Measurements from ENCODE around the gene GTF2H2C. TPM values are rescaled to one million over a fixed set of nuclear protein-coding genes. Genes with fewer than 3 reads are reported as not detected.

GTF2H2C gene
- total and polyA plus RNA-seq, 2 of the 8 experiments (the other 6 are each of a cell fraction or from before 2014, with no cell fraction given), result 20.8 to 45.1 TPM

GRCh38 chr5:69527128-69527770 is 32.7 kb upstream of the GTF2H2C start:
- Histone ChIP-seq H2BK12ac (ENCODE audit: low read depth, low read length) (no peak overlapping the region), H3K14ac (ENCODE audit: insufficient read length) (no peak overlapping the region), H3K4me2 (ENCODE audit: insufficient read depth in 1 of 2, low read depth in 2 of 2, low read length in 2 of 2) (peak overlapping the region in 1 of 2 experiments; percentile 41; a peak in 1 of 4 replicates), H3K4ac (replicated peaks; ENCODE audit: insufficient read length, low read depth, low read length) (no peak overlapping the region), H3K4me3 (ENCODE audit: extremely low read depth in 1 of 4, insufficient read depth in 2 of 4, low read depth in 3 of 4, low read length in 4 of 4) (no peak overlapping the region), H3K23me2 (ENCODE audit: low read depth, low read length) (no peaks in the 10 kb centered on the region), H2BK15ac (ENCODE audit: low read length) (no peak overlapping the region), H3K9me3 (ENCODE audit: insufficient read depth in 2 of 2, low read depth in 1 of 2, low read length in 1 of 2) (no peaks in the 10 kb centered on the region), H3K4me1 (replicated peaks in 1 of 4; ENCODE audit: control insufficient read depth in 3 of 4, insufficient read depth in 4 of 4, low read length in 3 of 4) (peaks cover 0 to 8% (median 2%) of the 10 kb centered on the region in 4 experiments; a peak in 2 of 7 replicates), H3K79me2 (ENCODE audit: control insufficient read depth in 1 of 2, insufficient read depth in 2 of 2, low read length in 2 of 2) (peaks cover 0 to 10% of the 10 kb centered on the region in 2 experiments; a peak in 1 of 4 replicates), H3K56ac (replicated peaks; ENCODE audit: insufficient read length, low read depth, low read length) (no peak overlapping the region), H4K20me1 (replicated peaks in 1 of 2; ENCODE audit: control insufficient read depth in 1 of 2, insufficient read depth in 2 of 2, low read length in 2 of 2) (peaks cover 2% of the 10 kb centered on the region in 2 experiments), H2AFZ (ENCODE audit: low read length) (no peak overlapping the region), H2BK20ac (ENCODE audit: low read length) (no peak overlapping the region), H3K23ac (ENCODE audit: insufficient read length) (no peak overlapping the region), H3K27ac (ENCODE audit: low read depth, low read length) (no peak overlapping the region), H4K5ac (ENCODE audit: insufficient read length, low read depth, low read length) (no peak overlapping the region), H3K9ac (replicated peaks in 1 of 4; ENCODE audit: extremely low read depth in 1 of 4, low read depth in 3 of 4, low read length in 3 of 4) (no peak overlapping the region), H4K8ac (ENCODE audit: extremely low read depth, insufficient read depth, low read length) (no peak overlapping the region), H4K91ac (replicated peaks; ENCODE audit: insufficient read length, low read length) (no peak overlapping the region), H2BK120ac (replicated peaks; ENCODE audit: low read depth, low read length) (no peak overlapping the region), H3K79me1 (ENCODE audit: low read depth, low read length) (no peaks in the 10 kb centered on the region; the same call in 1 of the 2 replicates), H3K18ac (ENCODE audit: extremely low read depth, low read length) (no peak overlapping the region), H3K36me3 (ENCODE audit: control insufficient read depth in 2 of 4, insufficient read depth in 4 of 4, low read length in 3 of 4) (peaks cover 0 to 8% (median 0%) of the 10 kb centered on the region in 4 experiments; a peak in 1 of 8 replicates), H2AK5ac (ENCODE audit: low read depth, low read length) (no peak overlapping the region), H2BK5ac (ENCODE audit: low read depth, low read length) (no peak overlapping the region), H3K27me3 (replicated peaks in 1 of 4; ENCODE audit: control insufficient read depth in 3 of 4, extremely low read depth in 1 of 4, insufficient read depth in 3 of 4, low read length in 3 of 4) (no peaks in the 10 kb centered on the region)
- no peak for DNase-seq (ENCODE audit: low read depth in 1 of 2, low spot score in 2 of 2)
- 93% methylated on average over 6 of the region's 7 CpGs; no CpG with 5 or more reads in 1 of the 2 experiments for WGBS, 2 experiments (ENCODE audit: extremely low coverage in 1 of 2, insufficient coverage in 1 of 2, insufficient read length in 1 of 2, insufficient replicate concordance in 2 of 2, low coverage in 1 of 2, low lambda C conversion rate in 2 of 2, missing lambda C conversion rate in 1 of 2)
- CTCF ChIA-PET (ENCODE audit: partially characterized antibody), result interaction anchor here (1.2 kb wide), 1 partner anchor 9 kb away, joined by 3 read pairs; no protein-coding TSS in a partner anchor
- TF ChIP-seq RNF2 (IDR thresholded peaks at IDR 0.05; ENCODE audit: borderline replicate concordance, low read depth, low read length, missing control alignments, poor library complexity, severe bottlenecking) (no peak), TCF12 (IDR thresholded peaks at IDR 0.05; ENCODE audit: low read depth, low read length) (no peak), NRF1 (IDR thresholded peaks at IDR 0.05; ENCODE audit: low read depth, low read length) (no peak), HDAC6 (IDR thresholded peaks at IDR 0.05; ENCODE audit: low read depth, low read length) (no peak), JUND (IDR thresholded peaks at IDR 0.05; ENCODE audit: low read length) (no peak)
- POLR2A ChIA-PET (ENCODE audit: partially characterized antibody), result no interaction called here
- FAIRE-seq, result no peak
